ENCODE measurements around the gene RPP21. TPM values are rescaled to one million over a fixed set of nuclear protein-coding genes. Genes with fewer than 3 reads are reported as not detected.
A peak's percentile ranks its signal among the peaks of the same experiment; 100 is the strongest.

Gene RPP21
- 10 to 100 TPM; 29.4 to 32.0 (median 31.5) TPM for polyA plus RNA-seq (ENCODE audit: insufficient read length in 3 of 3)

DNA sequence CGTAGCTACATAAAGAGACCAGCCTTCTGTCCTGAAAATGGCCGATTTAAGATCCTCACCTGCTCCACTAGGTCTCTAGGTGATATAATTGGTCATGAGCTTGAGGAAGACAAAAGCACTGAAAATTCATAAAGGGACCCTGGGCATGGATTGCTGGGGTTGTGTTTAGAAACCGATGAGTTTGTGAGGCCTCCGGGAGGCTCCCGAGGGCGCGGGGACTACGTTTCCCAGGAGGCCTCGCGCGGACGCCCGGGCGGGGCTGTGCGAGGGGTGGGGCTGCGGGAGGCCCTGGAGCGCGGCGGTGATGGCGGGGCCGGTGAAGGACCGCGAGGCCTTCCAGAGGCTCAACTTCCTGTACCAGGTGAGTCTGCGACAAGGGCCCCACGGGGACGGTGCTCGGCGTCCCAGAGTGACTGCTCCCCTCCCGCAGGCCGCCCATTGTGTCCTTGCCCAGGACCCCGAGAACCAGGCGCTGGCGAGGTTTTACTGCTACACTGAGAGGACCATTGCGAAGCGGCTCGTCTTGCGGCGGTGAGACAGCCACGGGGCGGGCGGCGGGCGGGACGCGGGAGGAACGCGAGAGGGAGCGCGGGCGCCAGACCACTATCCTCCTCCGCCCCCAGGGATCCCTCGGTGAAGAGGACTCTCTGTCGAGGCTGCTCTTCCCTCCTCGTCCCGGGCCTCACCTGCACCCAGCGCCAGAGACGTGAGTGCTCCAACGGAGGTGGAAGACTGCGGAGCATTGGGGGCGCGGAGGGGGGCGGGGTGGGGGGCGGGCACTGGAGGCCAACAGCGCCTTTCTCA is at the start of gene RPP21:
Gene RPP21 (plus strand): TSS at position 289 of the 804 bp plus-strand sequence. CDS start 16 bp downstream, at position 305.
- DNase-seq (ENCODE audit: low read depth in 3 of 3, low spot score in 2 of 3) = peak; percentile 61 to 71 (median 65)

DNA sequence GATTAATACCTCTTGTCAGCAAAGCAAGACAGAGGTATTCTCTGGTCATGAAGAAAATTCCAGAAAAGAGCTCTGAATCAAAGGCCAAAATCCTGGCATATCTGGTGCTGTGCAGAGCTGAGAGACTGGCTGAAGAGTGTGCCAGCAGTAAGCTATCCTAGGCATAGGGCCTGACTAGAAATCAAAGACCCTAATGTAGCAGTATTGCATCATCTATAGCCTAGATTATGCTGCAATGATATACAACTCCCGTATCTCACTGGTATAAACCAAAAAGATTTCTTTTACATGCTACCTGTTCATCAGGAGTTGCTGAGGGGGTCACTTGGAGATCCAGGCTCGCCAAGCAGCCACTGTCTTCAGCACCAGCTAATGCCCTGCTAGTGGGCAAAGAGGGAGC is 49.1 kb upstream of the RPP21 start:
- no peak for DNase-seq (ENCODE audit: low read depth in 3 of 3, low spot score in 2 of 3)

DNA sequence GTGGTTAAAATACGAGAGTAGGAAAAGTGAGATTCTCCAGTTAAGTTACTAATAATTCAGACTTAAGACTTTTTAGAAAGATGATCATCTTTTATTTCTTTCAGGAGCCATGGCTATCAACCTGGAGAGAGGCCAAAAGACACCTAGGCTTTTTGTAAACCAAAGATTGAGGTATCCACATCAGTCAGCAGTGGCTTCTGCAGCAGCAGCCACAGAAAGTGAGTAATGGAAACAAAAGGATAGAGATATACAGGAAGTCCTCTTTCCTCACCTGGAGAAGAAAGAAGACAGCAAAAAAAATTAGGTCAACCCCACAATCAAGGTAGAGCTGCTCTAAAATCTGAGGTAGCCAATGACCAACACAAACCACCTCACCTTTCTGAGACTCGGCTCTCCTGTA is 41.0 kb upstream of the RPP21 start:
- no peak for DNase-seq (ENCODE audit: low read depth in 3 of 3, low spot score in 2 of 3)

DNA sequence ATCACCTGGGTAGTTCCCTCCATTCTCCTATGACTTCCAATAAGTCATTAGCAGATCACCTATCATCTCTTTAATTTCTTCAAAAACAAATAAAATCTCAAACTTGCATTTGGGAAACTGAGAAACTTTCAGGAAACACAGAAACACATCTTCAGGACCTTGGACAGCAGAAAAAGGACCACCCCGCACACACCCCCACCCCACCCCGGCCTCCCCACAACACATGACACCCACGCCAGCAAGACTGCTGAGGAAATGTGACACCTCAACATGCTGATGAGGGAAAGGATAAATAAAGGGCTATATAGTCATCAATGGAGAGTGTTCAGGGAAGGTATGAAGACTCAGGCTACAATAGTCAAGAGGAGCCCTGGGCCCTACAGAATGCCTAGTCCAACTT is 33.9 kb upstream of the RPP21 start:
- DNase-seq (ENCODE audit: low read depth in 3 of 3, low spot score in 2 of 3) = no peak

DNA sequence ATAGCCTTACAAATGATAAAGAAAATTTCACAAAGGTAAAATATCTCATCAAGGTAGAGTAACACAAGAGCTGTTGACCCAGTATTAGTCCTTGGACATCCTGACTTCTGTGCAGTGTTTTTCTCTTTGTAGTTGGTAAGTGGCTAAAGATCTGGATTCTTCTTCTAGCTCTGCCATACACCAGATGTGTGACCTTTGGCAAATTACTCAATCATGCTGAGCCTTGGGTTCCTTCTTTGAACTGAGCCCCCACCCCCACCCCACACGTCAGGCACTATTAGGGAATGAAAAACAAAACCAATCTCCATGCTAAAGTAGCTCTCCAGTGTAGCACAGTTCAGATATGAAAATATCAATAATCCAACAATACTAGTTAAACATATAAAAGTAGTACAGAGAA is 33.3 kb upstream of the RPP21 start:
- DNase-seq (ENCODE audit: low read depth in 3 of 3, low spot score in 2 of 3) = no peak

DNA sequence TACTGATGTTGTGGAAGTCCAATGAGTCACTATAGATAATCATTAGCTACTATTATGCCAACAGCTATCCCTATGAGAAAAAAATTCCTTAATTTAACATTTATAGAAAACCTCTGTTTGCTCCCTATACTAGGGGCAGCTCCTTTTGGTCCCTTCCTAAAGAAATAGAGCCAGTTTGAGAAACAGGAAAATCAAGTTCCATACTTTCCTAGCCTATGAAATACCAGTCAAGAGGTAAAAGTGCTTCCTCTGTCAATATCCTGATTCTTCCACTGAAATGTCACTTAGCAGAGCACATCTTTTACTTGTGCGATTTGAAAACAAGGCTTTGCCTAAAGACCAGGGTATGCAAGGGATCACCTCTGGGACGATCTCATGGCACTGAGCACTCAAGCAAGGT is 32.7 kb upstream of the RPP21 start:
- DNase-seq (ENCODE audit: low read depth in 3 of 3, low spot score in 2 of 3) = no peak

DNA sequence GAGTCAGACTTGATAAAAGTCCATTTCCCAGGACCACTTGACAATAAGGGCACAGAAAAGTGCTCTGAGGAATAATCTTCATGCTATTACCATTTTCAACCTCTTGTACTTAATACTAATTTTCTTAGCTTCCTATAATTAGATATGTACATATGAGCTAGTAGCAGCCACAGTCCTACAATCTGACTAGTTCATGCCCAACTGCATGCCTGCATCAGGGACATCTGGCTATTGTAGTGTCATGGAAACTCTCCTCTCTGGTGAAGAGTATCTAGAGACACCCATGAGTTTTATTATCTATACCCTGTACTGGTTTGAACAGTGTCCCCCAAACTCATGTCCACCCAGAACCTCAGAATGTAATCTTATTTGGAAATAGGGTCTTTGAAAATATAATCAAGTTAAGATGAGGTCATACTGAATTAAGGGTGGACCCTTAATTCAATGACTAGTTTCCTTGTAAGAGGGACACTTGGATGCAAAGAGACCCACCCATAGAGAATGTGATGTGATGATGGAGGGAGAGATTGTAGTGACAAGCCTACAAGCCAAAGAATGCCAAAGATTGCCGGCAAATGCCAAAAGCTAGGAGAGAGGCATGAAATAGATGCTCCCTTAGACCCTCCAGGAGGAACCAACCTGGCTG is 32.2 kb upstream of the RPP21 start:
- no peak for DNase-seq (ENCODE audit: low read depth in 3 of 3, low spot score in 2 of 3)

DNA sequence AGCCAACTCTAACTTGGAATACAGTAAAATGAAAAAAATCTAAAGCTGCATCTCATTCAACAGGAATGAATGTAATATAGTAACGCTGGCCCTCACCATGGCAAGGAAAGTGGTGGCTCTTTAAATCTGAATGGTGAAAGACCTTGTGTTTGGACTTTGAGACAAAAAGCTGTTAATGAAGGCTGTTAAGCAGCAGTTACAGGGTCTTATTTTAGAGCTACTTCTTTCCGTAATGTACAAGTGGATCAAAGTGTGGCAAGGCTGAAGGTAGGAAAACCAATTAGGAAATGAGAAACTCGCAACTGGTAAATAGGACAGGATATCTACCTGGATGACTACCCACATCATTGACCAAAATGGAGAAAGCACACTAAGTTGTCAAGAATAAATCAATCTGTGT is 29.8 kb upstream of the RPP21 start:
- no peak for DNase-seq (ENCODE audit: low read depth in 3 of 3, low spot score in 2 of 3)

DNA sequence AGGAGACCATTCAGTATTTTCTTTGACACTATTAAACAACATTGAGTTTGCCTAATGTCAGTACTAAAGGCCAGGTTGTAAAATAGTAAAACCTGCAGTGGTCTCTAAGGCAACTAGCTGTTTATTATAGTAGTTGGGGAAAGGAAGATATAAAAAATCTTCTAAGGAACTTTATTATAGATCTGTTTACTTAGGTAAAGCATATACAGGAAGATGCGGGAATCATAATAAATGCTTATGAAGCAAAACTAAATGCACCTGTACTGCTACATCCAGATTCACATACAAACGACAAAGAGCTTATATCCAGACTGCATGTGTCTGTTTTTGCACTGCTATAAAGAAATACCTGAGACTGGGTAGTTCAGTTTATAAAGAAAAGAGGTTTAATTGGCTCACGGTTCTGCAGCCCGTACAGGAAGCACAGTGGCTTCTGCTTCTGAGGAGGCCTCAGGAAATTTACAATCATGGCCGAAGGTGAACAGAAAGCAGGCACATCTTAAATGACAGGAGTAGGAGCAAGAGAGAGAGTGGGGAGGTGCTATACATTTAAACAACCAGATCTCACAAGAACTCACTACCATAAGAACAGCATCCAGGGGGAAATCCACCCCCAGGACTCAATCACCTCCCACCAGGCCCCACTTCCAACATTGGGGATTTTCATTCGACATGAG is 26.9 kb upstream of the RPP21 start:
- DNase-seq (ENCODE audit: low read depth in 3 of 3, low spot score in 2 of 3) = no peak

DNA sequence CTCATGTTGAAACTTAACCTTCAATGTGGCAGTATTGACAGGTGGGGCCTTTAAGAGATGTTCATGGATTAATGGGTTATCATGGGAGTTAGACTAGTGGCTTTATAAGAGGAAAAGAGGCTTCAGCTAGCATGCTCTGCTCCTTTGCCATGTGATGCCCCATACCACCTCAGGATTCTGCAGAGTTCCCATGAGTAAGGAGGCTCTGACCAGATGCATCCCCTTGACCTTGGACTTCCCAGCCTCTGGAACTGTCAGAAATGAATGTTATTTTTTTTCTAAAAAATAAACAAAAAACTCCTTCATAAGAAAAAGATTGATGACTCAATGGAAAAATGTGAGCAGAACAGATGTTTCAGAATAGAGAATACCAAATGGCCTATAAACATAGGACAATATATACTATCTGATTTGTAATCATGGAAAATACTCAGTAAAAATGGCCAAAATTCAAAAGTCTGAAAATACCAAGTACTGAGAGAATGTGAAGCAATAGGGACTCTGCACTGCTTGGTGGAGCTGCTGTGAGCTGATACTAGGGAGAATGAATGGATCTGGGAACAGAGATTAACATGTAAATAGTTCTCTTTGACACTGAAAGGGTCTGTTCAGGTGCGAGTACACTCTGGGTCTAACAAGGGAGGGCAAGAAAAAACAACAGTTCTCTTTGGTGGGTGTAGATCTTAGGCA is 25.7 kb upstream of the RPP21 start:
- DNase-seq (ENCODE audit: low read depth in 3 of 3, low spot score in 2 of 3) = no peak

DNA sequence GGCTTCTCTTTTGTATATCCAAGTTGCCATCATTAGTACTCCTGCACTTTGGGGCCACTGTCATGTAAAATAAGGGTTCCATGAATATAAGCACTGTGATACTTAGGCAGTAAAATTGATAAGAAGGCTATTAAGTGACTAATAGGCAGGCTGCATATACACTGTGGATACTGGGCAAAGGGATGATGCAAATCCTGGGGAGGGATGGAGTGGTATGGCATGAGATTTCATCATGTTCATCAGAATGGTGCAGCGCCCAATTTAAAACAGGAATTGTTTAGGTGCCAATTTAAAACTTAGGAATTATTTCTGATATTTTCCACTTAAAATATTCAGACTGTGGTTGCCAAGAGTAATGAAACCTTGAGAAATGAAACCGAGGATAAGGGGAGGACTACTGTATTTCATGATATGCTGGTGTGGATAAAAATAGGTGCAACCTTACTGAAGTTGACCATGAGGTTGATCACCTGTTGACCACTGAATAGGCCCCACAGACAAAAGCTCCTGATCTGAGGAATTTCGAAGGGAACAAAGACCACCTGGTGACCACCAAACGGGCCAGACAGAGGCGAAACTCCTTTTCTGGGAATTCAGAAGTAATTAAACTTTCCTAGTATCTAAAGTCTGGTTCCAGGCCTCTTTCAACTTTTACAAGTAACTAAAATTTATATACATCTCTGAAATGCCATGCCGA is 23.1 kb upstream of the RPP21 start:
- no peak for DNase-seq (ENCODE audit: low read depth in 3 of 3, low spot score in 2 of 3)

DNA sequence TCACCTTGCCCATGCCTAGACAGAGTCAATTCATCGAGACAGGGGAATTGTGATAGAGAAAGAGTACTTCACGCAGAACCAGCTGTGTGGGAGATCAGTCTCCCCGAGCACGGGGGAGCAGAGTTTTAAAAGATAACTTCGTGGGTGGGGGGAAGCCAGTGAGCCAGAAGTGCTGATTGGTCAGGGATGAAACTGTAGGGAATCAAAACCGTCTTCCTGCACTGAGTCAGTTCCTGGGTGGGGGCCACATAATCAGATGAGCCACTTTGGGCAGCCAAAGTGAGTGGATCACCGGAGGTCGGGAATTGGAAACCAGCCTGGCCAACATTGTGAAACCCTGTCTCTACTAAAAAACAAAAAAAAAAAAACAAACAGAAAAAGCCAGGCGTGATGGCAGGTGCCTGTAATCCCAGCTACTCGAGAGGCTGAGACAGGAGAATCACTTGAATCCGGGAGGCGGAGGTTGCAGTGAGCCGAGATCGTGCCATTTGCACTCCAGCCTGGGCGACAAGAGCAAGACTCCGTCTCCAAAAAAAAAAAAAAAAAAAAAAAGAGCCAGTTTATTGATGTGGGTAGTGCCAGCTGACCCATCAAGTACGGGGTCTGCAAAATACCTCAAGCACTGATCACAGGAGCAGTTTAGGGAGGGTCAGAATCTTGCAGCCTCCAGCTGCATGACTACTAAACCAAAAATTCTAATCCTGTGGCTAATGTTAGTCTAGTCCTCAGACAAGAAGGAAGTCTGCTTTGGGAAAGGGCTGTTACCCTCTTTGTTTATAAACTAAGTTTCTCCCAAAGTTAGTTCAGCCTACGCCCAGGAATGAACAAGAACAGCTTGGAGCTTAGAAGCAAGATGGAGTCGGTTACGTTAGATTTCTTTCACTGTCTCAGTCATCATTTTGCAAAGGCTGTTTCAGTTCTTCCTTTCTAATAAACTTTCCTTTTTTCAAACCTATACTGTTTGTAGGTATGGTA is 22.1 kb upstream of the RPP21 start:
- no peak for DNase-seq (ENCODE audit: low read depth in 3 of 3, low spot score in 2 of 3)

DNA sequence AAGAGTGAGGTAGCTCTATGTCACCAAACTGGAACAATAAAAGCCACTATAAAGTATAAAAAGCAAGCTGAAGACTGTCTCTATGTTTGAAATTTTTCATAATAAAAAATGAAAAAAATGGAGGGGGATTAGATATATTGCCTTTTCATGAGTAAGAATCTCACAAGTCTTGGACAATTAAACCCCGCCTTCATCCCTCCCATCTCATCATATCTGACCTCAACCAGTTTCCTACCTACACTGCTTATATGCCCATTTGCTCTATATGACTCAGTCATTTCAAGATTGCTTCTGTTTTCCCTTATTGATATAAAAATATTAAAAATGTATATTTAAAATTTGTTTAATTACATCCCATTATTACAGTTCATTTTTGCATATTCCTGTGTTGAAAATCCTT is 21.1 kb upstream of the RPP21 start:
- DNase-seq (ENCODE audit: low read depth in 3 of 3, low spot score in 2 of 3) = no peak

DNA sequence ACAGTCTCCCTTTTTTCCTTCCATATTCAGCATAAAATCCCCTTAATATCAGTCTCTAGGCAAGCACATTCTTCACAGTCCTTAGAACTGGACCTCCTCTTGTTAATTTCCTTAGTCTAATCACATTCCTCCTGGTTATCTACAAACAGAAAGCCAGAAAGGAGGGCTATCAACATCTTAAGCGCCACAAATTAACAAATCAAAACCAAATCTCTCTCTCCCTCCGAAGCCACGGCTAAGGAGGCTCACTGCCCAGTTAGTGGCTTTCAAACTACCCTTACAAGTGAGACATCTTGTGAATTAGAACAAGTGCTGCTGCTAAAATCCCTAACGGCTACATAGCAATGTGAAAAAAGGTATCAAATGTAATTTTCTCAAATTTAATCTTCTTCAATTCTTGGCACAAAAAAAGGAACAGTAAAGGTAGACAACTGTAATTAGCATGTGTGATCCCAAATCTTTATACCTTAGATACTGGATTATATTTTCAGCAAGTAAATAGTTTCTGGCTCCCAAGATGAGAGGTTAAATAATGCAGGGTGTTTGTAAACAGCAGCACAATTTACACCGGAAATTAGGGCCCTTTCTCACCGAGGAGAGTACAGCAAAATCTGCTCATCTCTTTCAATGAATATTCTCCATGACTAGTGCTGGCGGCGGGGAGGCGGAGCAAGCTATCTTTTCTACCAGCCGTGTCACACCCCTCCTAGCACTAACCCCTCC is 19.6 kb upstream of the RPP21 start:
- DNase-seq (ENCODE audit: low read depth in 3 of 3, low spot score in 2 of 3) = no peak

DNA sequence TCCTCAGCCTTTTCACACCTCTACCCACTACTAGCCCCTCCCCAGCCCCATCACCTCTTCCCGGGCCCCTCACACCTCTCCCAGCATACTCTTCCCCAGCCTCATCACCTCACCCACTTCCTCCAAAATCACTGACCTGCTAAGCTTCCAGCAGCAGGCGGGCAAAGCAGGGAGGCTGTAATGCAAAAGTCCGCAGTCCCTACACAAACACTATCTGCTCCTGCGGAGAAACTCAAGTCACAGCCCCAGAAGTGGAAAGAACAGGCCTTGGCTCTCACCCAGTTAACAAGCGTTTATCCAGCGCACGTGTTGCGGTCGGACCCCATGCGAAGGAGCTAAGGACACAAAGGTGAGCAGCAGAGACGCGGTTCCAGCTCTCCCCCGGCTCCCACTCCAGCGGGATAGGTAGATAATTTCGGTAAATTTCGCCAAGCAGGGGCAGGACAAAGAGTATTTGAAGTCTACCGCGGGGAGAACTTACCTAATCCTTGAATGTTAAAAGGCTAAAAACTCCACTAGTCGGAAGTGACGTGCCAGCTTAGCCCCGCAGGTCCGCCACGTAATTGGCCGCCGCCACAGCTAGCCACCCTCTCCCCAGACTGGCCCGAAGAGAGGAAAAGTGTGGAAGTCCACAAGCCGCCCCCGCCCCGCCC is 19.0 kb upstream of the RPP21 start:
- DNase-seq (ENCODE audit: low read depth in 3 of 3, low spot score in 2 of 3) = peak in 2 of 3 donors; percentile 67 to 72

DNA sequence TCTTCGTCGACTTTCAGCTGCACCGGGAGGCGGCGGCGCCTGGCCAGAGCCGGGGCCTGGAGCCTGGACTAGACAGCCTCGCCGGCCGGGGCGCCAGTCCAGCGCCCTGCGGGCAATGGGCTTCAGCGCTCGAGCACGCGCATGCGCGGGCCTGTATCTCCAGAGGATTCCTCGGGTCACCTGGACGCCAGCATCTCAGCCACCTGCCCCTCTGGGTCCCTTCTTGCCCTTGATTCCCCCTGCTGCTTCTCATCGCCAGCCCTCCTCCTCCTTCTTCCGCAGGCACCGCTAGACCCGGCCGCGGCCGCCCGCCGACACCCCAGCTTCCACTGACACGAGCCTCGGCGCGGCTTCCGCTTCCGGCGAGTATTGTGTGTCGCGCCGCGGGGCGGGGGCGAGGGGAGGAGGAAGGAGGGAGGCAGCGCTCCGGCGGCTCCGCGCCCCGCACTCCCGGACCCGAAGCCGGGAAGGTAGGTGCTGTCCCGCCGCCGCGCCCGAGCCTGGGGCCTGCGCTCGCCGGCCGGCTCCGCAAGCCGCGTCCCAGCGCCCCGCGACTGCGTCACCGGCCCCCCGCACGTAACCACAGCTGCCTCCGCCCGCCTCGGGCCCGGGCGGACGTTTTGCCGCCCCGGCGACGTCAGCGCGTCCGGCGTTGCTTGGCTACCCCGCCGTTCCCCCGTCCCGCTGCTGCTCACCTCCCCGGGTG is 18.3 kb upstream of the RPP21 start, which contains the start of gene TRIM39:
Gene TRIM39 (plus strand): TSS at position 402 of the 706 bp plus-strand sequence. CDS start 2,391 bp downstream, outside the sequence.
- DNase-seq (ENCODE audit: low read depth in 3 of 3, low spot score in 2 of 3) = peak; percentile 67 to 75 (median 69)

DNA sequence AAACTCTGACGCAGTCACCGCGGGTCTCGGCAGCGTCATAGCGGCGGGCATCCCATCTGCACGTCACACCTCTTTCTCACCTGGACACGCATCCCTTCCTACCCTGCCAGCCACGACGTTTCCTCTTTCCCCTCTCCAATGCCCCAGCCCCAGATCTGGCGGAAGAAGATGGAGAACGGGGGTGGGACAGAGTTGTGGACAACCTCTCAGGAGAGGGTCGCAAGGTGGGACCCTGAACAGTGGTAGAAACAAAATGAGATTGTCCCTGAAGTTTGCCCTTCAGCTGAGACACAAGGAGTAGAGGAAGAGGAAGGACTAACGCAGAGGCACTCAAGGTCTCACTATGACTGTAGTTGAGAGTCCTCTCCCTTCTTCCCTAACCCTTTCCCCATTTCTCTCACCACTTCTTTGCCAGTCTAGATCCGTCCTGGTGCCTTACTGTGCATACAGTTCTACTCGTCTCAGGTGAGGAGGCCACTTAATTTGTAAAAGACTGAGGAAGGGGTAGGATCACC is 17.7 kb upstream of the RPP21 start:
- peak in 1 of 3 donors; percentile 45 for DNase-seq (ENCODE audit: low read depth in 3 of 3, low spot score in 2 of 3)

All from right renal cortex interstitium (tissue), 3 donors.